Astrocyte of the hippocampus (primary cell): ENCODE data around the gene AZU1.

ENCODE experiments used
- DNase-seq: peaks from one replicate; pipeline ENCODE4 v3.0.0; 2011; ENCODE audit warnings: low read depth, low spot score

Gene AZU1

GRCh38 chr19:827710-828321 is at the start of gene AZU1:
Gene AZU1 (plus strand): TSS chr19:827837. CDS start chr19:827847, 10 bp downstream.
- DNase-seq, result no peak

- DNase-seq, result peak; percentile 88
Observed at GRCh38 chr19:778910-779653, 48.6 kb upstream of the AZU1 start.

- no peak for DNase-seq
Observed at GRCh38 chr19:780935-781334, 46.7 kb upstream of the AZU1 start.

DNA sequence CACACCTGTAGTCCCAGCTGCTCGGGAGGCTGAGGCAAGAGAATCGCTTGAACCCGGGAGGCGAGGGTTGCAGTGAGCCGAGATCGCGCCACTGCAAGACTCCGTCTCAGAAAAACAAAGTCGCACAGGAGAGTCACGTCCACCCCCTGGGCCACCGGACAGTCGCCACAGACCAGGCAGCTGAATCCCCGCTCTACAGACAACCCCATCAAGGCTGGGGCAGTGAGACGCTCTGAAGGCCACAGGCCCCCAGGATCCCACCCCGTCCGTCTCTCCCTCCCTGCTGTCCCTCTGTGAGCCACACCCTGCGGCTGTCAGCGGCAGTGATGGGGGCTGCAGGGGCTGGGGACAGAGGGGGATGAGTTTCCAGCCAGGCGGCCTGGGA is 45.8 kb upstream of the AZU1 start:
- DNase-seq, result no peak

DNA sequence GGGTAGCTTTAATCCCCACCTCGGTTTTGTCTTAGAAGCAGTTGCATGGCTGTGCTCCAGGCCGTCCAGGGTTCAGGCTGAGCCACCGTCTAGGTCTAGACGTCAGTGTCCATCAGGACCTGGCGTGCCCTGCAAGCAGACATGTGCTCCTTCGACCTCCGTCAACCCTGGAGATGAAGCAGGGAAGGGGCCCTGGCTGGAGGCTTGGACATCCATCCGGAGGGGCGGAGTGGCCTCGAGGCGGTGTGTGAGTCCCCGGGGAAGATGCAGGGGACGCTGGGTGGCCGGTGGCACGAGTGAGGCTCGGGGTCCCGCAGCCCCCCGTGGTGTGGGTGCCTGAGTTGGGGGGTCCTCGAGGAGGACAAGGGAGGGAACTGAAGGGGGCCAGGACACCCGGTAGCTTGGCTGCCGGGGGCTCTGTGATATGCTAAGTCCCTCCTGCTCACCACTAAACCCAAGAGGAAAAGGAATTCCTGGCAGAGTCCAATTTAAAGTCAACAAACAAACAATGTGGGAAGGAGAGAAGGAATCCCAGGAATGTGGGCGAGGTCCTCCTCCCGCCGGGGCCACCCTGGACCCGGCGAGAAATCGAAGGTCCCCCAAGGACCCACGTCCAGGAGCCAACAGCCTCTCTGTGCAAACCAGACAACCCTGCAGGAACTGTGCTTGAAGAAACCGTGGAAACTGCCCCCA is 45.3 kb upstream of the AZU1 start:
- DNase-seq, result peak; percentile 89

- no peak for DNase-seq
Observed at GRCh38 chr19:782878-783668, 44.6 kb upstream of the AZU1 start.

- DNase-seq, result no peak
Observed at GRCh38 chr19:784541-784940, 43.1 kb upstream of the AZU1 start.

DNA sequence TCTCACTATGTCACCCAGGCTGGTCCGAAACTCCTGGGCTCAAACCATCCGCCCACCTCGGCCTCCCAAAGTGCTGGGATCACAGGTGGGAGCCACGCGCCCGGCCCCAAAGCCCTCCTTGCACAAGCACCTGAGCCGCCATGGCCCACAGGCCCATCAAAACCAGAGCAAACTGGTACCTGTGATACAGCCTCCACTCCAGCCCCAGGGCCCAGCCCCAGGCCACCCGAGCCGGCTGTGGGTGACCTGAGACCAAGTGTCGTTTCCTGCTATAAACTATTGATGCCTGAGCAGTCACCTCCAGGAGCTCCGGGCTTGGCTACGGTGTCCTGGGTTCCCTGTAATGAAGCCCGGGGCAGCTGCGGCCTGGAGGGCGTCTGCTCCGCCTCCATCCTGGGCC is 40.1 kb upstream of the AZU1 start:
- no peak for DNase-seq

DNA sequence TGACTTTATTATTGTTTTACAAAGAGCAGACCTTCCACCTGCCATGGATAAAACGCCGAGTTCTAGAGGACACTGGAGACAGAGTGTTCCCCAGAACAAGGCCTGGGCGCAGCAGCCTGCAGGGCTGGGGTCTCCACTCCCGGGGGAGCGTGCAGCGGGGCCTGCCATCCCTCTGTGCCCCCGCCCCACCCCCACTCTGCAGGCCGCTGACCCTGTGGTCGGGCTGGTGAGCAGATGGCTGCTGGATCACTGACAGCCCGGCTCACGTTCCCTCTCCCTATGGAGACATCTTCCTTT is 39.0 kb upstream of the AZU1 start:
- no peak for DNase-seq

GRCh38 chr19:788983-789700 is 38.5 kb upstream of the AZU1 start:
- no peak for DNase-seq

- peak; percentile 31 for DNase-seq
Observed at GRCh38 chr19:789701-790060, 38.0 kb upstream of the AZU1 start.

- DNase-seq, result no peak
Observed at GRCh38 chr19:791007-791566, 36.5 kb upstream of the AZU1 start.

DNA sequence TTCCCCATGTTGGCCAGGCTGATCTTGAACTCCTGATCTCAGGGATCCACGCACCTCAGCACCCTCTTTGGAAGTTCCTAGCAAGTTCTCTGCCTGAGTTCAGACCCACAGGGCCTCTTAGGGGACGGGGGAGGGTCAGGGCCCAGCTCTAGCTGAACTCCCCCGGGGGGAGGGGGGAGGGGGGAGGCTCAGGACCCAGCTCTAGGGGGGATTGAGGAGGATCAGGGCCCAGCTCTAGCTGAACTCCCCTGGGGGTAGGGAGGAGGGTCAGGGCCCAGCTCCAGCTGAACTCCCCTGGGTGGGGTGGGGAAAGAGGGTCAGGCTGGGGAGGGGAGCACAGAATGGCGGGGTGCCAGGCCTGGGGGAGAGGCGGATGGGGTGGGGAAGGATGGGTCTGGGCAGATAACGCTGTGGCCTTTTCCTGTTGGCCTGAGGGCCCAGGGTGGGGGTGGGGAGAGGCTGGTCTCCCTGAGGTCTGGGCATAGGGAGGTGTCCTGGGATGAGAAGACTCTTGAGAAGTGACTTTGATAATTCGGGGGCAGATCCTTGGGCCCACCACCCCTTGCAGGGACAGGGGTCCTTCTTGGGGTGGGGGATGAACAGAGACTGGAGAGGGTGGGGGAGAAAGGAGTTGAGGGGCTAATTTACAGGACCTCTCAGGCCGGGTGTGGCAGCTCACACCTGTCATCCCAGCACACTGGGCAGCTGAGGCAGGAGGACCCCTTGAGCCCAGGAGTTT is 35.9 kb upstream of the AZU1 start:
- no peak for DNase-seq

DNA sequence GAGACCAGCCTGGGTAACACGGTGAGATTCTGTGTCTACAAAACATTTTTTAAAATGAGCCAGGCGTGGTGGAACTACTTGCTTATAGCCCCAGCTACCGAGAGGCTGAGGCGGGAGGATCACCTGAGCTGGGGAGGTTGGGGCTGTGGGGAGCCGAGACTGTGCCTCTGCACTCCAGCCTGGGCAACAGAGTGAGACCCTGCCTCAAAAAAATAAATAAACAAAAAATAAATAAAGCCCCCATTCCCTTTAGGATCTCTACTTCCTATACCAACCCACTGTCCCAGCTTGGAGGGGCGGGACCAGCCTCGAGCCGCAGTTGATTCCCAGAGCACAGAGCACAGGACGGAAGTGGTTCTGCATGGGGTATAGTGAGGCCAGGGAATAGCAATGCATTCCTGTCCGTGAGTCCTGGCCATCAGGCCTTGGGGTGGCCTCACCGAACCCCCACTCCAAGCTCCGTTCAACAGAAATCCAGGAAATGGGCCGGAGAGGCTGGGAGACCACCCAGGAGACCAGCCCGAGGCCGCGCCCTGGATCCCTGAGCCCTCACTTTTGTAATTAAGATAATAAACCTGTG is 35.2 kb upstream of the AZU1 start:
- no peak for DNase-seq

DNA sequence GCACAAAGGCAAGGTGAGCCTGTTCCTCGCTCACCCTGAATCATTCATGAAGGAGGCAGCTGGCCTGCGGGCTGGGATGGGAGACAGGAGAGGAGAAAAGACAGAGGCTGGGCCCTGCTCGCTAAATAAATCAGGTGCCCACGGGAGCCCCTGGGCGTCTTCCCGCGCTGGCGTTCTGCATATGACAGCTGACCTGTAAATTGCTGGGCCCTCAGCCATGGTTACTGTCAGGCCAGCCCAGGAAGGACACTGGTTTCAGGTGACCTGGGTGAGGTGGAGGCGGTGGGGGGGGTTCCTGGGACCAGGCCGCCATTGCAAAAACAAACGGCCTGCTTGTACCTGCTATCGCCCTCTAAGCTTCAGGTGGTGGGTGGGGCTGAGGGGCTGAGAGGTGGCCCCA is 33.8 kb upstream of the AZU1 start:
- DNase-seq, result no peak

GRCh38 chr19:795073-795611 is 32.5 kb upstream of the AZU1 start:
- peak; percentile 56 for DNase-seq

DNA sequence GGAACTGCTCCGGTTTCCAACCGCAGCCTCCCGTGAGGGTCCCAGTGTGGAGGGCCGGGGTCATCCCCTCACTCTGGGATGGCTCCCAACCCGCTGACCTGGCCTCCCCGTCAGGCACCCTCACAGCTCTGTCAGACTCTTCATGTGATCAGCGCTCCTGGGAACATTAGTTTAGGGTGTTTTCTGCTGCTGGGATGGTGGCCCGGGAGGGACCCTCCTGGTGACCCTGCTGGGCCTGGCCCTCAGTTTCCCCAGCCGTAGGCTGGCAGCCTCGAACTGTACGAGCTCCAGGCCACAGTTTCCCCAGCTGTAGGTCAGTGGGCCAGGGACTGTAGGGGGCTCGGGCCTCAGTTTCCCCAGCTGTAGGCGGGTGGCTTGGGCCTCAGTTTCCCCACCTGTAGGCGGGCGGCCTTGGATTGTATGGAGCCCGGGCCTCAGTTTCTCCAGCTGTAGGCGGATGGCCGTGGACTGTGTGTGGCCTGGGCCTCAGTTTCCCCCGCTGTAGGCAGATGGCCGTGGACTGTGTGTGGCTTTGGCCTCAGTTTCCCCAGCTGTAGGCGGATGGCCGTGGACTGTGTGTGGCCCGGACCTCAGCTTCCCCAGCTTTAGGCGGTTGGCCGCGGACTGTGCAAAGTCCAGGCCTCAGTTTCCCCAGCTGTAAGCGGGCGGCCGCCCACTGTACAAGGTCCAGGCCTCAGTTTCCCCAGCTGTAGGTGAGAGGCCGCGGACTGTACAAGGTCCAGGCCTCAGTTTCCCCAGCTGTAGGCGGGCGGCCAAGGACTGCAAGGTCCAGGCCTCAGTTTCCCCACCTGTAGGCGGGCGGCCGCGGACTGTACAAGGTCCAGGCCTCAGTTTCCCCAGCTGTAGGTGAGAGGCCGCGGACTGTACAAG is 31.7 kb upstream of the AZU1 start:
- no peak for DNase-seq

DNA sequence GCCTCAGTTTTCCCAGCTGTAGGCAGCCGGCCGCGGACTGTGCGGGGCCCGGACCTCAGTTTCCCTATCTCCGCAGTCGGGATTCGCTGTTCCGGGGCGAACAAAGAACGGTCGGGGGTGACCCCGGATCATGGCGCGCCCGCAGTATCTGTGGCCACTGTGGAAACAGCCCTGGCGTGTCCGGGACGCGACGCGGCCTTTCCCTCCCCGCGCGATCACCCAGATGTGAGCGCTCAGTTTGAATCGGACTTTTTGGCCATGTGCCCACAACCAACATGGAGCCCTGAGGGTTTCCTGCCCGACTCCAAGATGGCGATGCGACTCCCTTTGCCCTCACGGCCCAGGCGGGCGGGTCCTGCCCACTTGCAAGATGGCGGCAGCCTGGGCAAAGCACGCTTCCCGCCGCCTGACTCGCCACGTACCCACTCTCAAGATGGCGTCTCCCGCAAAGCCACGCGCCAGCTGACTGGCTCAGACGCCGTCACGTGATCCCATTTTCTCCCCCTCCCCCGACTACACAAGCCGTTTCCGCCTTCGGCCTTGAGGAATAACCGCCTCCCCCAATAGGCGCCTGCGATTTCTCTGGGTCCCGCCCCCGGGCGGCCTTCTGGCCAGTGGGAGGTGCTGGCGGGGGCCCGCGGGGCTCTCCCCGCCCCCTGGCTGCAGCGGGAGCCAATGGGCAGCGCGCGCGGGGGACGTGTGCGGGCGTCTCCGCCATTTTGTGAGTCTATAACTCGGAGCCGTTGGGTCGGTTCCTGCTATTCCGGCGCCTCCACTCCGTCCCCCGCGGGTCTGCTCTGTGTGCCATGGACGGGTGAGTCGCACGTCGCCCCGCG is 30.7 kb upstream of the AZU1 start, which contains the start of gene PTBP1:
Gene PTBP1 (plus strand): TSS at position 761 of the 836 bp plus-strand sequence. CDS start 46 bp downstream, at position 807.
- peak; percentile 100 for DNase-seq
